H4 (cell line): ENCODE results near the gene ARSI. TPM values are rescaled to one million over a fixed set of nuclear protein-coding genes. Genes with fewer than 3 reads are reported as not detected.

Experiments used
- DNase-seq: peaks from one replicate; pipeline ENCODE4 v3.0.0-alpha.2; 2015; ENCODE audit warnings: low spot score
- total RNA-seq: library from RNA; depleted of rRNA; stranded (reverse); fragments of >200 nt; shearing (Covaris generic); gene quantifications from 2 replicates; pipeline ENCODE4 v1.2.3, GENCODE V29; 2014

ARSI gene
- total RNA-seq, 1 experiment from 2014 or later = not detected

DNA sequence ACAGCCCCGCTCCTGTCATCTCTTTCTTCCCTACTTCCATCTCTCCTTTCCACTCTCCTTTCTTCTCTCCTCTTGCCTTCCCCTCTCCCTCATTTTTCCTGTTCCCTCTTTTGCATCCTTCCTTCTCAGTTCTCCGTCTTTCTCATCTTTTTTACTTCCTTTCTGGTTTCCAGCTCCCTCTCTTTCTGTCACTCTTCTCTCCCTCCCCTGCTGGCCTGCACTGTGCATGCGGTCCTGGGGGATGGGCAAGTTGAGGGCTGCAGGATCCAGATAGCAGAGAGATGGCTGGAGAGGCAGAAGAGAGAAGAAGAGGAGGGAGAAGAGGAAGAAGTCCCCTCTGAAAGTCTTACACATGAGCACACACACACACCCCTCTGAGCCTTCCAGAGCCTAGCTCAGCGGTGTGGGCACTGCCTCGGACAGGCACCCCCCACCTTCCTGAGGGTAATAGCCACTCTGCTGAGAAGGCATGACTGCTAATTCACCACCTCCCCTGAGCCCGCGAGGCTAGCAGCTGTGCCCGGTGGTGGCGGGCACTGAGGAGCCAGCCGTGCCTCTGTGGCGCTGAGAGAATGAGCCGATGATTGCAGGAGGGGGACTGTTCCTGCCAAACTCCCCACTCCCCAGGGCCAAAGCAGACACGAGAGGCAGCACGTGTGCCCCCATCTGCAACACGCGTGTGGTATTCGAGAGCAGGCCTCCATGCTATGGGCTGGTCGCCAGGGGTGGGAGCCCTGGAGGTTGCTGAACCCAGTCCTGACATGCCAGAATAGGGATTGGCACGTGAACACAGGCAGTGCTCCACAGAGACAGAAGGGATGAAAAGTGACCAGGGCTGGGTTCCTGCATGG lies 9.4 kb downstream of the ARSI start:
- no peak for DNase-seq

DNA sequence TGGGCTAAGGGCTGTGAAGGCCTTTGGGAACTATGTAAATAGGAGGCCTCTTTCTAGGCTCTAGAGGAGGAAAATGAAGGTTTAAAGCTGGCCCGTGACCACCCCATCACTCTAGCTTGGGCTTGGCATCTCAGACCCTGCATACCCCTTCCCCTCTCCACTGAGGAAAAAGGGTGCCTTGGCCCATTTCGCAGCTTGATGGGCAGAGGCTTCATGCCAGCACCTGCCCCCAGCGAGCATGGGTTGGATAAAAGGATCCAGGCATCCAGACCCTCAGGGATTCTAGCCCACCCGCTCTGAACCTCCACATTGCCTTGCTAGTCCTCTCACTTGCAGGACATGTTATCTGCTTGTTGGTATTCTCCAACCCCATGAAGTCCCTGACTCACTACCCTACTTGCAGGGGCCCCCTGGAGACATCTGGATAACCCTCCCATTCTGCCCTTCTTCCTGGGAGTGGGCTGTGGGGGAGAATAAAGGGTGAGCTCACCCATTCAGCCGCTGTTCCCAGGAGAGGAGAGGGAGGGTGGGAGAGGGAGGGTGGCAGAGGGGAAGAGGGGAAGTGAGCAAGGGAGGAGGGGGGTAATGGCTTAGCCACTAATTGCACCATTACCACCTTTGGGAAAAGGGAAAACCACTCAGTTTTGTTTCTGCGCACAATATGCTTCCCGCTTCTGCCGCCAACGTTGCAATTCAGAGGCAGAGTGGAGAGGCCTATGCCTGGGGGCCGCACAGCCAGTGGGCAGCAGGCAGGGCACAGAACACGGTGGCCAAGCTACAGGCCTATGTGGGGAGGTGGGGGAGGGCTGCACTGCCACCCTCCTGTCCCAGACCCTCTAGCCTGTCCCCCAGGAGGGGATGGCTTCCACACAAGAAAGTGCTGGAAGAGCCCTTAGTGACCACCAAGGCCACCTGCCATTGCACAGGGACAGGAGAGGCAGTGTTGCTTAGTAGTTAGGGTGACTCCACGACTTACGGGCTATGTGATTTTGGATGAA lies 11.0 kb downstream of the ARSI start:
- no peak for DNase-seq

DNA sequence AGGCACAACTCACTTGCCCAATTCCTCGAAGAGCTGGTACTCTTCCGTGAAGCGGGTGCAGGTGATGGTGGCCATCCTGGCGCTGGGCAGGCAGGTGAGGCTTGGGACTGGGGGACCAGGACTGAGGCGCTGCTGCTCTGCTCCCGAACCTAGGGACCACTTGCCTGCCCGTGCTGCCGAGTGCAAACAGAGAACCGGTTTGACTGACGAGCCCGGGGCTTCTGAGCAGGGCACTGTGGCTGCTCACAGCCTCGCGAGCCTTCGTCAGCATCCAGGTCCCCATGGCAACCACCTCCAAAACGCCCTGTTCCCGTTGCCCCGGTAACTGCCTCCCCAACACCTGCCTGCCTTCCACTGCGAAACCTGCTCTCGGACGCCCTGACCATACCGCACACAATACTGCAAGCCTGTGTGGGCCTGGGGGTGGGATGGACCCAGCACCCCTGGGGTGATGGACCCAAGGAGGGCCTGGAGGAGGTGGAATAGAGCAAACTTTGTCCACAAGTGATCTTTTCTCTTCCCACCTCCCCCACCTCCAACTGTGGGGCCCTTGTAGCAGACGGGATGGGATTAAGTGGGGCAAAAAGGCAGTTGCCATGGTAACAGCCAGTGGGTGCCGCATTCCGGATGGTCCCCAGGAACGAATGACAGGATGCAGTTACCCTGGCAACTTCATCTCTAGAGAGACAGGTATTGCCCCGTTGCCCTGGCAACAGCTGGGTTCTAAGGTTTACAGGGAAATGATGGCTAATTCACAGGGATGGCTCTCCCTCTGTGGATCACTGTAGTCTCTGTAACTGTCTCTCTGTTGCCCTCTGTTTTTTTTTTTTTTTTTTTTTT lies 12.9 kb downstream of the ARSI start, which contains the start of gene CAMK2A:
TSS of gene CAMK2A (minus strand) at position 223 of the 840 bp plus-strand sequence. CDS start at position 75, 148 bp downstream.
- no peak for DNase-seq

DNA sequence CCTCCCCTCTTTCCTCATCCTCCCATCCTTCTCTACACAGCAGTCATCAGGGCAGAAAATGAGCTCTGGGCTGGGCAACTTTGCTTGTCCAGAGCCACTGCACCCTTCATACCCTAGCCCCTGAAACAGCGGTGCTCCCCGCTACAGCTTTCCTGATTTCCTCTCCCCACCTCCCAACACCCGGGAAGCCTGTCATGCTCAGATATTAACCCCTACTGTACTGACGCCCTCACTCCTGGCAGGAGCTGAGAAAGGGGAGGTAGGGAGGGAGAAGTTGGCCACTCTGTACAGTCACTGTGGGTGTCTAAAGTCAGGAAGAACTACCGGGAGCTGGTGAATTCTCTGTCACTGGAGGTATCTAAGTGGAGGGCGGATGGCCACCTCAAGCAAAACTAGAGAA lies 13.9 kb downstream of the ARSI start:
- no peak for DNase-seq

DNA sequence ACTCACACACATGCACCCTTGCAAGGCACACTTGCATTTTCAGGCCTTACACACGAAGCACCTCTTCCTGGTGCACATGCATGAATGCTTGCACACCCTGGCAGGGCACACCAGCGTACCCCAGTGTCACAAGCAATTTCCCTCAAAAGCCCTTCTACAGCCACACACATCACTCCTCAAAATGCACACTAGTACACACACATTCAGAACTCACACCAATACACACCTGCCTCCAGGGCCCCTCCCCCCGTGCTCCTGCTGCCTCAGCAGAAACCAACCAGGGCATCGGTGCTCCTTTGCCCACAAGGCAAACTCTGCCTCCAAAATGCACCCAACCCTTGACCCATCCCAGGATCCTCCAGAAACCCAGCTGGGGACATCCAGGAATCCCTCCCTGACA lies 14.3 kb downstream of the ARSI start:
- no peak for DNase-seq

DNA sequence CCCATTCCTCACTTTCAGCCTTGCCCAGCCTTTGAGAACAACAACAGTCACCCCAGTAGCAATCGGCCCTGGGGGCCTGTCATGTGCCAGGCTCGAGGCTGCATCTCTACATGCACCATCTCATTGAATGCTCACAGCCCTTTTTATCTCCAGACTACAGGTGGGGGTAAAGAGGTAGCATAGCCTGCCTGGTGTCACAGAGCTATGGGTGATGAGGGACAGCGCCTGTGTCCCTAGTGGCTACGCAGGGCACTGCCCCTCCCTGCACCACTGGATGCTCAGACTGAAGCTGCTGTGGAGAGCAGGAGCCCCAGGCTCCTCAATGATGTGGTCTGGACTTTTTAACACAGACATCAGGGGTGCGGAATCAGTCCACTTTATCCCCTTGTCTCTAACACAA lies 15.9 kb downstream of the ARSI start:
- DNase-seq = no peak

DNA sequence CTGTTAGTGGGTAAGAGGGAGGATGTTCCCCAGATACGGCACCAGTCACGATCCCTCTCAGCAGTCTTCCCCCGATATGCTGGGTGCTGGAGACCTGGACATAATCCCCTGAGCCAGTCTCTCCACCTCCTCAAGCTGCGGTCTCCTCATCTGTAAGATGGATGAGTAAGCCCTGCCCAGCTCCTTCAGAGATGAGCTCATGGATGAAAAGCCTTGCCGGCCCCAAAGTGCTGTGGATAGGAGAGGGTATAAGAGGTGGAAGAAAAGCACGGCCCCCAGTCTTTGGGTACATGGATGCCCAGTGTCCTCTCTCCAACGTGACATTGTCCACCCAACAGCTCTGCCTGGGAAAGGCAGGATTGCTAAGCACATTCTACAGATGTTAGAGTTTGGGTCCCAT lies 17.6 kb downstream of the ARSI start:
- no peak for DNase-seq

DNA sequence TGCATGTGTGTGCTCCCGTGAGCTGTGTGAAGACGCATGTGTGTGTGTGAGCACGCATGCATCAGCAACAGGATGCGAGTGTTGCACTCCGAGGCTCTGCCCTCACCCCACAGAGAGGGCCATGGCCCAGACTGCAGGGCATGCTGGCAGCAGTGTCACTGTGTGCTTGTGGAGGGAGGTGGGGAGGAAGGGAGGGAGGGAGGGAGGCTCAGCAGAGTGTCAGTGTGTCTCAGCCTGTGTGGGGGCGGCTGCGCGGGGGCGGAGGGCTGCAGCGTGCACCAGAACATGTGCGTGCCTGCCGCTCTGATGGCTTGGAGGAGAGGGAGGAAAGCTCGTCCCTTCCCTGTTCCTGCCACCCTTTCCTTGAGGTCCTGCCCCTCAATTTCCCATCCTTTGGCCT lies 18.4 kb downstream of the ARSI start:
- no peak for DNase-seq

DNA sequence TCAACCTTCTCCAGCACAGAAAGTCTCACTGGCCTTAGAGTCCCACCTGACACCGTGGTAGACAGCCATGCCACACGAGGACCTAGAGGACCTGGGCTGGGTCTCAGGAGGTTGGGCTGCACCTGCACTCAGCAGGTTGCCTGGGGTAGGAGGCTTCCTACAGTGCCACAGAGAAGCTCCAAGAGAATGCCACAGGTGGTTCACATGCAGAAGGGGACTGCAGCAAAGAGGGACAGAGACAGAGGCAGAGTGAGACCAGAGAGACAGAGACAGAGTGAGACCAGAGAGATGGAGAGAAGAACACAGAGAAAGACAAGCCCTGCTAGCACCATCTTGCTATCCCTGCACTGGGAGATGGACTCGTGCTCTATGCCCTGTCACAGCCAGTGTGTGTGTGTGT lies 18.8 kb downstream of the ARSI start:
- no peak for DNase-seq

DNA sequence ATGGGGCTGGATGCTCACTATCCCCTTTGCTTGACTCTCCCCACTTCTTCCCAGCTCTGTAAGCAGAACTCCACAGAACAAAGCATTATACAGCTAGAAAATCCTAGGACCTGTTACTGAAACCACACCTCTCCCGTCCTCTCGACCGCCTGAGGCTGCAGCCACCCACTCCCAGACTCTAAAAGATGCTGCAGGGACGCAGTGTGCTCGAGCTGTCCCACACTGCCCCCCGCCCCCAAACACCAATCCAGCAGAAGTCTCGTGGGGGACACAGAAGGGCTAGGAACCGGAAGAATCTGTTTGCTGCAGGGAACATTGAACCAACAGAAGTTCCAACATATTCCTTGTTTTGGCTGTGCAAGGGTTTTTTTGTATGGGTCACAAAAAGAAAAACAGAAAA lies 20.7 kb downstream of the ARSI start:
- no peak for DNase-seq

DNA sequence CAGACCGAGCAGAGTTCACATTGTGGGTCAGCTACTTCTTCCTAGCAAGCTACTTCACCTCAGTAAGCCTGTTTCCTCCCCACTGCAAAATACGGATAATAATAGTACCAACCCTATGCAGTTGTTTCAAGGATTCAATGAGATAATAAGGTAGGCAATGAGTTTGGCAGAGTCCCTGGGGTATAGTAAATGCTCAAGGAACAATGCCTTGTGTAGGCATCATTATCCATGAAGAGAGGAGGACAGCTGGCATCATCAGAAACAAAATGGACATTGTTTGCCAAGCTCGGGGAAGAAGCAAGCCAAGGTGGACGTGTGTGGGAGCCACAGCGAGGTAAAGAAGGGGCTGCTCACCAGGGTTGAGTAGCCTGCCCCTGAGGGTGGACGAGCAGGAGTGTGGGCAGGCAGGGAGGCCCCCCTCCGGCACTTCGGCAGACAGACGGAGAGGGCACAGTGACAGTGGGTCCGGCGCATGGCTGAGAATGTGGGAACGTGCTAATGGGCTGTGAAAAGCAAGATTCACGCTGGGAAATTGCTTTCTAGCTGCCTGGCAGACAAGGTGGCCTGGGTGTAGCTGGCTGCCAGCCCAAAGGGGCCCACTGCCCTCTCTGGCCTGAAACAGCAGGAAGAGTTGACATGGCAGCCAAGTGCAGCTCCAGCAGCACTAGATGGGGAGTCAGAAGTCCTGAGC lies 23.2 kb downstream of the ARSI start:
- no peak for DNase-seq

DNA sequence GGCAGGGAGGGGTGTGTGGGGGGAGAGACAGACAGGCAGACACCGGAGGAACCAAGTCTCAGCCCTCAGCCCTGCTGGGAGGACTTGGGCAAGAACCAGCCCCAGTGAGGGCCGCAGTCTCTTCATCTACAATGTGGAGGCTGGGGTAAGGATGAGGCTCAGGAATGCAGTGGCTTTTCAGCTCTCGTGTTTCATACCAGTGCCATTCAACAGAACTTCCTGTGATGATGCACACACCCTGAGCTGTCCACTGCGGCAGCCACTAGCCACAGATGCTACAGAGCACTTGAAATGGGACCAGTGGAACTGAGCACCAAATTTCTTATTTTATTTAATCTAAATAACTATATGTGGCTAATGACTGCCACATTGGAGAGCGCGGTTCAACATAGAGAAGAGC lies 23.8 kb downstream of the ARSI start:
- peak; percentile 37 for DNase-seq

DNA sequence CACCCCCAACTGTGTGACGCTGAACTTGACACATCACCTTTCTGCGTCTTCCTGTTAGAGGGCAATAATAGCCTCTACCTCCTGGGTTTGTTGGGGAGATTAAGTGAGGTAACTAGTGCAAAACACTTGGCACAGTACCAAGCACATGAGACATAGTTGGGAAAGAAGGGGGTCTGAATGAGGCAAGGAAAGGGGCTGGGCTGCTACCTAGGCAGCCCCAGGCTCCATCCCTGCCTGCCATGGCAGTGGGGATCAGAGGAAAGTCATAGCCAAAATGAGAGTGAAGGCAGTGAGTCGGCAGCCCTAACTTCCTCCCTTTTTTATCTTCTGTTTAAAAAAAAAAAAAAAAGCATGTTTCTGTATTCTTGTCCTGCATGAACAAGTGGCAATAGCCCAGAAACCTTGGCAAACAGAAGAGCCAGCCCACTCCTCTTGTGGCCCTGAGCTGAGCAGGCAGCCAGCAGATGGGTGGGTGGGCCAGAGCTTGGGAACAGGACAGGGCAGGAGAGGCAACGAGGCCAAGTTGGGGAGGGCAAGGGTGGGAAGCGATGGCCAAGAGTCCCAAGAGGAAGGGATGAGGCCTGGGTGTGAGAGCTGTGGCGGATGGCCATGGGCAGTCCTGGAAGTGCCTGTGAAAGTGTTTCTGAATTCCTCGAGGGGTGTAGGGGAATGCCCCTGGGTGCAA lies 24.5 kb downstream of the ARSI start:
- DNase-seq = no peak

DNA sequence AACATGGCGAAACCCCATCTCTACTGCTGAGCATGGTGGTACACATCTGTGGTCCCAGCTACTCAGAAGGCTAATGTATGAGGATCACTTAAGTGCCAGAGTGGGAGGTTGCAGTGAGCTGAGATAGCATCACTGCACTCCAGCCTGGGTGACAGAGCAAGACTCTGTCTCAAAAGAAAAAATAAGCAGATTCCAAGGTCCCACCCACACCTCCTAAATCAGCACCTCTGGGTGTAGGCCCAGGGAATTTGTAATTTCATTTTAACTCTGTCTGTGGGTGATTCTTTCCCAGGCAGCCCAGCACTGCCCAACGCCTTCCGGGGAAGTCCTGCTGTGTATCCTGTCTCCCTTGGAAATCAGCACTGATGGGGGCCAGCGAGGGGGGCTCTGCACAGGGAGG lies 25.7 kb downstream of the ARSI start:
- DNase-seq = no peak

DNA sequence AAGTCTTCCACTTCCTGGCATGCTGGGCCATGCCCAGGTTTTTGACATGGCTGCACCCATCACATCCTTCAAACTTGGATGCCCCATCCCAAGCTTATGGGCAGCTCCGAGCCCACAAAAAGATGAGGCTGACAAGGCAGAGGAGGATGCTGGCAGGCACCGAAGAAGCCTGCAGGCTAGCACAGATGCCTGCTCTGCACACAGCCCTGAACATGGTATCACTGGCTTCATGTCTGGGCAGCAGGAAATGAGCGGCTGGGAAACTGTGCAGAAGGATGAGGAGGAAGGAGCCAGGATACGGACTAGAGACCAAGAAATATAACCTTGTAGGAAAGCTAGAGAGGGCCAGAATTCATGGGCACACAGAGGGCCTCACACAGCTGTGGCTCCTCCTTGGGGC lies 27.9 kb downstream of the ARSI start:
- DNase-seq = no peak

DNA sequence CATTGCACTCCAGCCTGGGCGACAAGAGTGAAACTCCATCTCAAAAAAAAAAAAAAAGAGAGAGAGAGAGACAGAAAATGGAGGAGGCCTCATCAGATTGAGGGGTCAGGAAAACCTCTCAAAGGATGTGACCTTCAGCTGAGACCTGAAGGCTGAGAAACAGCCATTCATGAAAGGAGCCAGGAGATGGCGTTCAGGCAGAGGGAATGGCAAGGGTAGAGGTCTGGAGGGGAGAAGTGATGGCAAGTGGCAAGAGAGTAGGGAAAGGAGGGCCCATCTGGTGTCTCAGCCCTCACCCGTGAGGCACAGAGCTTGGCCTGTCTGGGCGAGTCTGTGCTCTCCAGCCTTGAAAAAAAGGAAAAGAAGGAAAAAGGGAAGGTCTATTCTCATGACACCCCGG lies 30.2 kb downstream of the ARSI start:
- no peak for DNase-seq

DNA sequence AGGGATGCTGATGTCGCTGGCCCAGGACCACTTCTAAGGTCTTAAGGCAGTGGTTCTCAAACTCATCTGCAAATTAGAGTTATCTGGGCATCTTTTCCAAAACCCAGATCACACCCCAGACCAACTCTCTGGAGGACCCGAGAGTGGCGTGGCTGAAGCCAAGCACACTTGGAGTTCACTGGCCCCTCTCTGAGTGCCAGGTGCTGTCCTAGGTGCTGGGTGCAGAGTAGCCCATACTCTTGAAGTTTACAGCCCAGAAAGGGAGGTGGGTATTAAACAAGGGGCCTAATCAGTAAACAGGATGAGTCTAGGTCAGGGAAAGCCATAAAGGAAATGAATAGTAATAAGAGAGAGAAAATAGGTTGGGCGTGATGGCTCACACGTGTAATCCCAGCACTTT lies 30.8 kb downstream of the ARSI start:
- no peak for DNase-seq

DNA sequence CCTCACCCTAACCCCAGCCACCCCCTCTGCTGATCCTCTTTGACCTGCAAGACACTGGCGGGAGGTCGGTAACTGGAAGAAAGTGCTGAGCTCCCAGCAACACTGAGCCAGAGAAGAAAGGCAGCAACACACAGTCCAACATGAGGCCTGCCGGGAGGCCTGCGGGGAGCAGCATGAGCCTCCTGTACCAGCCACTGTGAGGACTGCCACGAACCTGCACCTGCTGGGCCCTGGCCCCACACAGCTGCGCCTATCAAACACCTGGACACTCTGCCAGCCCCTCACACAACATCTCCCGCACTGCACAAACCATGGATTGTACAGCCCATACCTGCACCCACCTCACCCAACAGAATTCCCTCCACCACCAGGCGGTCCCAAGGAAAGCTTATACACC lies 31.4 kb downstream of the ARSI start:
- DNase-seq = no peak

DNA sequence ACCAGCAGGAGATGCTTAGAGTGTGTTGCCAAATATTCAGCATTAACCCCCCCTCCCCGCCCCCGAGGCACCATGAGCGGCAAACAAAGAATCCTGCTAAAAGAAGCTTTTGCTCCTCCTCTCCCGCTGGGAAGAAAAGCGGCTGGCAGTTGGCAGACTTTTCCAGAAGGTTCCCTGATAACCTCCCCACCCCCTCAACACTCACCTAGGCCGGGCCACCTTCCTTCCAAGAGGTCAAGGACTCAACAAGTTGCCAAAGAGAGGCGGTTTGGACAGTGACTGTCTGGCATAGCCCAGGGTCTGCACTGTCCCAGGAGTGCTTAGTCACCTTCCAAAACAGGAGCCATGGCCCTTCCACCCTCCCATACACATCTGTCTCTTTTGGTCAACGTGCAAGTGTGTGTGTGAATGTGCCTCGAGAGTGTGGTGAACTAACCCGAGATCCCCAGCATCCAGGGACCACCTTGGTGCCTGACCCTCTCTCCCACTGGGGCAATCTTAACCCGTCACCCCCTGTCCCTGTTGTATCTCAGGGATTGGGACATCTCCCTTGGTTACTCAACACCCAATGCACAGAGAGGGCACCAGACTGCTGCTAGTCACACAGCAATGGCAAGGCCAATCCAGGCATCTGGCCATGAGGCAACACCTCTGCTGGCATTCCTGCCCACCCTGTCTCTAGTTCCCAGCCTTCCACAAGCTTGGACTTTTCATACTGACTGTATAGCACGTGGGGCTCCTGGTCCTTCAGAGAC lies 32.0 kb downstream of the ARSI start:
- no peak for DNase-seq

DNA sequence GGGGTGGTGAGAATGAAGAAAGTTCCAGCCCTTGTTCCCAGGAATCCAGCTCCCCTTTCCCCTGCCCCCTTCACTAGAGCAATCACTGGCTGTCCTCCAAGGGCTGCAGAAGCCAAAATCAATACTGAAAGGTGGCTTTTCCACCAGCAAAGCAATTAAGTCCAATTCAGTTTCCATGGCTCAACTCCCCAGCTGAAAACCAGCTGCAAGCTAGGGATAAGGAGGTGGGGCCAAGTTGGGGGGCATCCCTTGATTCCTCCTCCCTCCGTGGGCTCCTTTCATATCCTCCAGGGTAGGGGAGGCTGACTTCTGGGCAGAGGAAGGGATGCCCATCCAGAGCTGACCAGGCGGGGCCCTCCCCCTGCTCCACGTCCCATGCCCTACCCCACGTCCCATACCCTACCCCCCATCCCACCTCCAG lies 35.8 kb downstream of the ARSI start:
- DNase-seq = no peak
